CD14-positive monocyte (primary cell): ENCODE results near the gene ZNF132. TPM values are rescaled to one million over a fixed set of nuclear protein-coding genes. Genes with fewer than 3 reads are reported as not detected.
A peak's percentile ranks its signal among the peaks of the same experiment; 100 is the strongest.
"Not testable (repeated sequence)": the region's sequence is repeated elsewhere in the genome, so short reads cannot be mapped to it uniquely, and the experiment has no call there.

Experiments used
- DNase-seq, 3 donors: peaks; one replicate each; pipeline ENCODE4 v3.0.0-alpha.2; 2011 to 2022
- H2AFZ ChIP-seq: 2 replicates; pipeline ENCODE4 v1.6.0; 2012; ENCODE audit warnings: mild to moderate bottlenecking, low read depth, low read length, inconsistent platforms; ENCODE audit not compliant: insufficient read depth, poor library complexity, severe bottlenecking
- H3K27ac ChIP-seq, 2 donors: 1 replicate in 1 of 2; 2 replicates in 1 of 2; pipeline ENCODE4 v1.5.1; 2012 to 2013; ENCODE audit warnings: low read length in 2 of 2, control low read depth in 1 of 2, inconsistent platforms in 1 of 2, low read depth in 1 of 2, mild to moderate bottlenecking in 1 of 2
- H3K27me3 ChIP-seq, 2 donors: one replicate each; pipeline versions ENCODE4 v1.6.0 to v1.6.1; 2011 to 2013; ENCODE audit warnings: low read length in 2 of 2; ENCODE audit not compliant: control insufficient read depth in 2 of 2, insufficient read depth in 2 of 2
- H3K36me3 ChIP-seq, 2 donors: replicated peaks in 1 of 2; 1 replicate in 1 of 2; 2 replicates in 1 of 2; pipeline versions ENCODE4 v1.5.1 to v1.6.1; 2012 to 2013; ENCODE audit warnings: low read length in 2 of 2, control low read depth in 1 of 2, inconsistent platforms in 1 of 2, mild to moderate bottlenecking in 1 of 2; ENCODE audit not compliant: insufficient read depth in 2 of 2, control insufficient read depth in 1 of 2
- H3K4me1 ChIP-seq, 2 donors: 1 replicate in 1 of 2; 2 replicates in 1 of 2; pipeline versions ENCODE4 v1.5.1 to v1.6.1; 2012 to 2013; ENCODE audit warnings: low read length in 2 of 2, control low read depth in 1 of 2, inconsistent platforms in 1 of 2, mild to moderate bottlenecking in 1 of 2, moderate library complexity in 1 of 2; ENCODE audit not compliant: insufficient read depth in 2 of 2, control insufficient read depth in 1 of 2
- H3K4me2 ChIP-seq: replicated peaks from 2 replicates; pipeline ENCODE3; 2012; ENCODE audit warnings: low read length, moderate library complexity, mild to moderate bottlenecking; ENCODE audit not compliant: poor library complexity, severe bottlenecking; ENCODE audit errors: extremely low read depth
- H3K4me3 ChIP-seq, 3 experiments: fragments of 200-600 bp in 1 of 3; sonication (generic) in 1 of 3; replicated peaks in 1 of 3; 1 replicate in 2 of 3; 2 replicates in 1 of 3; pipeline ENCODE4 v1.5.1; 2011 to 2013; ENCODE audit warnings: low read length in 3 of 3, mild to moderate bottlenecking in 3 of 3, control low read depth in 2 of 3, low read depth in 2 of 3, inconsistent platforms in 1 of 3, moderate library complexity in 1 of 3
- H3K79me2 ChIP-seq: 2 replicates; pipeline ENCODE4 v1.6.0; 2012; ENCODE audit warnings: mild to moderate bottlenecking, control low read depth, inconsistent platforms, low read length, moderate library complexity; ENCODE audit not compliant: insufficient read depth
- H3K9ac ChIP-seq: 2 replicates; pipeline ENCODE4 v1.6.0; 2017; ENCODE audit warnings: low read length, mild to moderate bottlenecking; ENCODE audit not compliant: insufficient read depth, poor library complexity, severe bottlenecking
- H3K9me3 ChIP-seq, 2 donors: replicated peaks in 1 of 2; 1 replicate in 1 of 2; 2 replicates in 1 of 2; pipeline versions ENCODE4 v1.5.1 to v1.6.1; 2012 to 2013; ENCODE audit warnings: low read length in 2 of 2, control low read depth in 1 of 2; ENCODE audit not compliant: control insufficient read depth in 1 of 2, insufficient read depth in 1 of 2
- H4K20me1 ChIP-seq: 2 replicates; pipeline ENCODE4 v1.6.0; 2012; ENCODE audit warnings: mild to moderate bottlenecking, low read length, control low read depth, moderate library complexity; ENCODE audit not compliant: insufficient read depth
- H3K27ac Mint-ChIP-seq, 7 donors: one replicate each; pipeline ENCODE4 v1.8.0; 2020; ENCODE audit warnings: mild to moderate bottlenecking in 7 of 7, mixed read lengths in 7 of 7, moderate library complexity in 6 of 7, inconsistent platforms in 2 of 7
- H3K27me3 Mint-ChIP-seq, 3 donors: one replicate each; pipeline ENCODE4 v1.8.0; 2021 to 2022; ENCODE audit warnings: low read depth in 3 of 3, mild to moderate bottlenecking in 3 of 3, mixed read lengths in 3 of 3, moderate library complexity in 3 of 3, inconsistent platforms in 1 of 3
- H3K36me3 Mint-ChIP-seq, 2 donors: one replicate each; pipeline ENCODE4 v1.8.0; 2020; ENCODE audit warnings: mixed read lengths in 2 of 2, inconsistent platforms in 1 of 2, mild to moderate bottlenecking in 1 of 2
- H3K4me1 Mint-ChIP-seq: one replicate; pipeline ENCODE4 v1.8.0; 2020; ENCODE audit warnings: mild to moderate bottlenecking, mixed read lengths
- H3K4me3 Mint-ChIP-seq, 2 donors: one replicate each; pipeline ENCODE4 v1.8.0; 2020; ENCODE audit warnings: mild to moderate bottlenecking in 2 of 2, mixed read lengths in 2 of 2, moderate library complexity in 1 of 2
- H3K9me3 Mint-ChIP-seq, 7 donors: one replicate each; pipeline ENCODE4 v1.8.0; 2020 to 2022; ENCODE audit warnings: mixed read lengths in 7 of 7, mild to moderate bottlenecking in 6 of 7, moderate library complexity in 6 of 7, inconsistent platforms in 2 of 7
- CTCF ChIP-seq: fragments of 200-600 bp; IDR thresholded peaks from one replicate; pipeline ENCODE4 v1.8.0; 2022; ENCODE audit warnings: antibody characterized with exemption, mild to moderate bottlenecking
- WGBS: methylation state at CpG from one replicate; pipeline ENCODE4 v1.1.5; 2013; ENCODE audit warnings: missing lambda C conversion rate; ENCODE audit not compliant: insufficient coverage; 5-methylcytosine and 5-hydroxymethylcytosine counted together
- intact Hi-C, 2 donors: fragments of 100-400 bp; cut with micrococcal nuclease; formaldehyde crosslinking; loops; one replicate each; pipeline versions ENCODE4 v1.15.0 to v1.15.1; 2023
- polyA plus RNA-seq, 3 donors: library from polyadenylated mRNA; depleted of rRNA in 1 of 3; unstranded in 2 of 3; stranded (reverse) in 1 of 3; fragments of 300-500 nt in 2 of 3; fragments of >200 nt in 1 of 3; fragmentation: Illumina TruSeq in 2 of 3; gene quantifications; 1 replicate in 2 of 3; 2 replicates in 1 of 3; pipeline ENCODE4 v1.2.3, GENCODE V29; 2012 to 2021

Gene ZNF132
- polyA plus RNA-seq, 3 donors, result 0.40 to 0.92 (median 0.75) TPM

GRCh38 chr19:58451358-58452101, 11.6 kb upstream of the ZNF132 start, which contains the start of gene ZNF324B:
Gene ZNF324B, plus strand, starts transcription at chr19:58451622. Its CDS starts 2,080 bp downstream, at chr19:58453702.
- Histone ChIP-seq H3K27me3 (peaks cover 0 to 5% of the 10 kb centered on the region in 2 donors), H4K20me1 (no peaks in the 10 kb centered on the region), H3K4me2 (peak within 1 kb of the TSS; percentile 92), H3K36me3 (peaks cover 13 to 23% of the 10 kb centered on the region in 2 donors), H3K4me1 (peaks cover 11 to 15% of the 10 kb centered on the region in 2 donors), H3K79me2 (no peaks in the 10 kb centered on the region), H3K27ac (peak within 1 kb of the TSS in 1 of 2 donors; percentile 73), H3K4me3 (peak within 1 kb of the TSS; percentile 56 to 93 (median 58)), H3K9me3 (peaks cover 20 to 24% of the 10 kb centered on the region in 2 donors), H2AFZ (peak within 1 kb of the TSS; percentile 92), H3K9ac (peak within 1 kb of the TSS; percentile 71)
- Mint-ChIP-seq H3K27me3 (peaks cover 3 to 10% (median 7%) of the 10 kb centered on the region in 3 donors), H3K27ac (peak within 1 kb of the TSS in 5 of 7 donors; percentile 22 to 89 (median 73)), H3K36me3 (peaks cover 22 to 26% of the 10 kb centered on the region in 2 donors), H3K9me3 (peaks cover 16 to 34% (median 28%) of the 10 kb centered on the region in 7 donors), H3K4me3 (peak within 1 kb of the TSS; percentile 81 to 89), H3K4me1 (peaks cover 16% of the 10 kb centered on the region)
- intact Hi-C loops, result loop anchor here in 1 of 2 donors (1.0 kb wide), 1 partner anchor 11 kb away; the partner anchor contains the start of gene ZNF132
- DNase-seq, result peak; percentile 94 to 95 (median 95)
- under 1% methylated on average over 79 of the region's 79 CpGs for WGBS
- TF ChIP-seq CTCF, result no peak

- no peaks in the 10 kb centered on the region for H4K20me1 ChIP-seq
- peak in 2 of 3 donors; percentile 4 to 31 for DNase-seq
- H3K27ac Mint-ChIP-seq, result peak overlapping the region in 5 of 7 donors; percentile 22 to 89 (median 65)
- peaks cover 16 to 37% (median 32%) of the 10 kb centered on the region in 7 donors for H3K9me3 Mint-ChIP-seq
- H3K9ac ChIP-seq, result peak overlapping the region; percentile 71
- peak overlapping the region; percentile 56 to 93 (median 58) for H3K4me3 ChIP-seq
- peaks cover 20 to 24% of the 10 kb centered on the region in 2 donors for H3K9me3 ChIP-seq
- H3K27me3 ChIP-seq, result peaks cover 0 to 5% of the 10 kb centered on the region in 2 donors
- peak overlapping the region in 1 of 2 donors; percentile 73 for H3K27ac ChIP-seq
- intact Hi-C loops, result loop anchor here in 1 of 2 donors (1.0 kb wide), 1 partner anchor 11 kb away; the partner anchor contains the start of gene ZNF132
- peaks cover 9 to 19% of the 10 kb centered on the region in 2 donors for H3K36me3 ChIP-seq
- 5% methylated on average over 8 of the region's 11 CpGs for WGBS
- peaks cover 11 to 15% of the 10 kb centered on the region in 2 donors for H3K4me1 ChIP-seq
- H3K4me1 Mint-ChIP-seq, result peaks cover 16% of the 10 kb centered on the region
- peaks cover 16 to 20% of the 10 kb centered on the region in 2 donors for H3K36me3 Mint-ChIP-seq
- no peak for TF ChIP-seq CTCF
- peak overlapping the region; percentile 92 for H2AFZ ChIP-seq
- H3K4me3 Mint-ChIP-seq, result peak overlapping the region; percentile 81 to 88
- H3K79me2 ChIP-seq, result no peaks in the 10 kb centered on the region
- H3K27me3 Mint-ChIP-seq, result peaks cover 3 to 14% (median 8%) of the 10 kb centered on the region in 3 donors
- H3K4me2 ChIP-seq, result peak overlapping the region; percentile 92
These were observed 11.0 kb upstream of the ZNF132 start for GRCh38 chr19:58450856-58451357.

DNA sequence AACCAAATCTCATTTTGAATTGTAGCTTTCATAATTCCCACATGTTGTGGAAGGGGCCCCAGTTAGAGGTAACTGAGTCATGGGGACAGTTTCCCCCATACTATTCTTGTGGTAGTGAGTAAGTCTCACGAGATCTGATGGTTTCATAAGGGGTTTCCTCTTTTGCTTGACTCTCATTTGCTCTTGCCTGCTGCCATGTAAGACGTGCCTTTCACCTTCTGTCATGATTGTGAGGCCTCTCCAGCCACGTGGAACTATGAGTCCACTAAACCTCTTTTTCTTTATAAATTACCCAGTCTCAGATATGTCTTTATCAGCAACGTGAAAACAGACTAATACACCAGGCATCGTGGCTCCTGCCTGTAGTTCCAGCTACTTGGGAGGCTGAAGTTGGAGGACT, 10.0 kb upstream of the ZNF132 start:
- H3K27me3 Mint-ChIP-seq, result peaks cover 3 to 16% (median 13%) of the 10 kb centered on the region in 3 donors
- H3K36me3 ChIP-seq, result peaks cover 5 to 15% of the 10 kb centered on the region in 2 donors
- H3K27me3 ChIP-seq, H2AFZ ChIP-seq, intact Hi-C loops, H3K9ac ChIP-seq, H3K4me3 ChIP-seq, H3K79me2 ChIP-seq, H3K27ac Mint-ChIP-seq, H4K20me1 ChIP-seq, H3K4me2 ChIP-seq, H3K27ac ChIP-seq: not testable (repeated sequence)
- H3K9me3 Mint-ChIP-seq, result peaks cover 16 to 39% (median 34%) of the 10 kb centered on the region in 7 donors
- H3K9me3 ChIP-seq, result peaks cover 20 to 24% of the 10 kb centered on the region in 2 donors
- WGBS, result 73% methylated on average over 2 of the region's 5 CpGs
- peak in 2 of 3 donors; percentile 15 to 43 for DNase-seq
- H3K4me1 Mint-ChIP-seq, result peaks cover 16% of the 10 kb centered on the region
- peaks cover 11 to 15% of the 10 kb centered on the region in 2 donors for H3K4me1 ChIP-seq
- peaks cover 10 to 14% of the 10 kb centered on the region in 2 donors for H3K36me3 Mint-ChIP-seq
- peak overlapping the region in 1 of 2 donors; percentile 47 for H3K4me3 Mint-ChIP-seq
